OCI-LY3 (cell line): Measurements from ENCODE around the gene IQCE.

Experiments used
- EZH2phosphoT487 ChIP-seq: fragments of 200-600 bp; shearing (Covaris generic); IDR thresholded peaks from 2 replicates; pipeline ENCODE4 v1.6.1; 2018; ENCODE audit warnings: antibody characterized with exemption, mixed run types, low read depth
- TF ChIP-seq, protein P1 (sequence below): fragments of 200-600, 300-600 bp; sonication (generic); IDR thresholded peaks from 2 replicates; pipeline ENCODE4 v1.5.1; 2014; ENCODE audit warnings: antibody characterized with exemption, low read length, low read depth

DNA sequence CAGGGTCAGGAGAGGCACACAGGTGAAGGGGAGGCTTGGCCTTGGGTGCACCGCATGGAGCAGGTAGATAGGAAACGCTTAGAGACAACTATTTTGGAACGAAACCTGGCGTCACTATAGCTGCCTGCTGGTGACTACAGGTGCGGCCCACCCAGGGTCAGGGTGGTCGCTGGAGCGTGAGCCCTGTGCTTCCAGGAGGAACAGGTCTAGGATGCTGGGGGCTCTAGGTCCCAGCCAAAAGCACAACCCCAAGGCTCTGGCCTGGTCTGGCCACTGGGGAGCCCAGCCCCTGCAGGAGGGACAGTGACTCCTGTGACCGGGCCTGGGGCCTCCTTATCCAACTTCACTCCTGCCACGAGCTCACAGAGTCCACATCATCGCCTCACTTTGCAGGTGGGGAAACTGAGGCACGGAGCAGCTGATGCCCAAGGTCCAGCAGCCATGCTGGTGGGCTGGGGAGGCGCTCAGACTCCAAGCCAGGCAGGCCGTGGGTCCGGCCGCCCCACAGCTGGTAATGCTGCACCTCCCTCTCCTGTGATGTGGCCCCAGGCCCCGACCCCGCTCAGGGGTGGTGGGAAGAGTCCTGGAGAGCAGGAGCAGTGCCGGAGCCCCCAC is 30.2 kb upstream of the IQCE start:
- TF ChIP-seq, protein P1, sequence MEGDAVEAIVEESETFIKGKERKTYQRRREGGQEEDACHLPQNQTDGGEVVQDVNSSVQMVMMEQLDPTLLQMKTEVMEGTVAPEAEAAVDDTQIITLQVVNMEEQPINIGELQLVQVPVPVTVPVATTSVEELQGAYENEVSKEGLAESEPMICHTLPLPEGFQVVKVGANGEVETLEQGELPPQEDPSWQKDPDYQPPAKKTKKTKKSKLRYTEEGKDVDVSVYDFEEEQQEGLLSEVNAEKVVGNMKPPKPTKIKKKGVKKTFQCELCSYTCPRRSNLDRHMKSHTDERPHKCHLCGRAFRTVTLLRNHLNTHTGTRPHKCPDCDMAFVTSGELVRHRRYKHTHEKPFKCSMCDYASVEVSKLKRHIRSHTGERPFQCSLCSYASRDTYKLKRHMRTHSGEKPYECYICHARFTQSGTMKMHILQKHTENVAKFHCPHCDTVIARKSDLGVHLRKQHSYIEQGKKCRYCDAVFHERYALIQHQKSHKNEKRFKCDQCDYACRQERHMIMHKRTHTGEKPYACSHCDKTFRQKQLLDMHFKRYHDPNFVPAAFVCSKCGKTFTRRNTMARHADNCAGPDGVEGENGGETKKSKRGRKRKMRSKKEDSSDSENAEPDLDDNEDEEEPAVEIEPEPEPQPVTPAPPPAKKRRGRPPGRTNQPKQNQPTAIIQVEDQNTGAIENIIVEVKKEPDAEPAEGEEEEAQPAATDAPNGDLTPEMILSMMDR = no peak
- TF ChIP-seq EZH2phosphoT487 = no peak
